ENCODE results near the gene RNF34. TPM values are rescaled to one million over a fixed set of nuclear protein-coding genes. Genes with fewer than 3 reads are reported as not detected.

RNF34 gene
- total RNA-seq, 1 experiment from 2014 or later = 66.4 TPM

GRCh38 chr12:121417847-121418246 is 17.9 kb downstream of the RNF34 start:
- H4K20me1 ChIP-seq (ENCODE audit: control insufficient read depth, insufficient read depth, insufficient read length) = no peaks in the 10 kb centered on the region
- no peak for TF ChIP-seq CTCF (conservative IDR thresholded peaks at IDR 0.05)
- no peaks in the 10 kb centered on the region for H3K4me1 Mint-ChIP-seq
- no peaks in the 10 kb centered on the region for H3K79me2 ChIP-seq (ENCODE audit: insufficient read depth, low read length)
- H3K14ac ChIP-seq (ENCODE audit: insufficient read depth, low read length) = no peak overlapping the region
- H3K27ac ChIP-seq (ENCODE audit: insufficient read length, low read depth, low read length) = no peak overlapping the region
- H2AFZ ChIP-seq (ENCODE audit: low read length) = no peak overlapping the region
- no peak overlapping the region for H3K23ac ChIP-seq (ENCODE audit: insufficient read length, low read depth, low read length)
- DNase-seq = no peak
- no CpG with 5 or more reads among the region's 6 CpGs for WGBS (ENCODE audit: extremely low coverage, insufficient read length, low lambda C conversion rate)
- peaks cover 27 to 77% (median 55%) of the 10 kb centered on the region in 3 experiments for H3K36me3 Mint-ChIP-seq (ENCODE audit: insufficient read depth in 1 of 3, low read depth in 3 of 3)
- no peaks in the 10 kb centered on the region for H3K27me3 Mint-ChIP-seq (ENCODE audit: low read depth)
- H3K4me3 Mint-ChIP-seq = no peak overlapping the region
- H2BK5ac ChIP-seq (ENCODE audit: insufficient read length, low read length) = no peak overlapping the region
- H3K27me3 ChIP-seq (ENCODE audit: insufficient read depth, low read length) = no peaks in the 10 kb centered on the region
- H2BK15ac ChIP-seq (ENCODE audit: low read depth, low read length) = no peak overlapping the region
- no peak overlapping the region for H3K9ac ChIP-seq (ENCODE audit: extremely low read depth, insufficient read length, low read length)
- no peak overlapping the region for H3K4me2 ChIP-seq (ENCODE audit: insufficient read depth, insufficient read length, low read length)
- H3K9me3 ChIP-seq (ENCODE audit: control insufficient read depth, low read depth, low read length) = no peaks in the 10 kb centered on the region
- no peak overlapping the region for H3K27ac Mint-ChIP-seq
- H4K8ac ChIP-seq (replicated peaks; ENCODE audit: insufficient read length, low read depth, low read length) = no peak overlapping the region
- no peak overlapping the region for H3K4ac ChIP-seq (ENCODE audit: low read depth, low read length)
- H3K23me2 ChIP-seq (ENCODE audit: insufficient read length, low read depth, low read length, poor library complexity, severe bottlenecking) = no peaks in the 10 kb centered on the region
- H3K79me1 ChIP-seq (ENCODE audit: insufficient read depth, low read depth, low read length, poor library complexity, severe bottlenecking) = no peaks in the 10 kb centered on the region
- H2AK5ac ChIP-seq (ENCODE audit: insufficient read length, low read length) = no peak overlapping the region
- no peak overlapping the region for H2BK120ac ChIP-seq (ENCODE audit: low read depth, low read length, poor library complexity, severe bottlenecking)
- no peak overlapping the region for H4K5ac ChIP-seq (ENCODE audit: insufficient read length, low read depth, low read length)
- no peak overlapping the region for H2BK20ac ChIP-seq (ENCODE audit: low read depth, low read length, poor library complexity, severe bottlenecking)
- no peak overlapping the region for H4K91ac ChIP-seq (ENCODE audit: insufficient read length, low read depth, low read length)
- no peaks in the 10 kb centered on the region for H3K9me3 Mint-ChIP-seq
- no peaks in the 10 kb centered on the region for H3K4me1 ChIP-seq (ENCODE audit: insufficient read depth, low read length)
- H3K18ac ChIP-seq (ENCODE audit: insufficient read length, low read depth, low read length) = no peak overlapping the region
- H3K56ac ChIP-seq (ENCODE audit: insufficient read length, low read depth, low read length) = no peak overlapping the region
- no peak overlapping the region for H3T11ph ChIP-seq (ENCODE audit: low read length)
- H2BK12ac ChIP-seq (ENCODE audit: insufficient read length, low read depth, low read length) = no peak overlapping the region

Measured in H9 (cell line).